IMR-90 (cell line): ENCODE results near the gene TBX10. TPM values are rescaled to one million over a fixed set of nuclear protein-coding genes. Genes with fewer than 3 reads are reported as not detected.

ENCODE experiments used
- ATAC-seq: fragments of 200-7000 bp; cut with Tn5 transposase; 2 replicates; pipeline ENCODE4 v1.9.1; 2020; ENCODE audit warnings: low read depth, mild to moderate bottlenecking, moderate library complexity
- BruUV-seq: library from RNA; stranded (reverse); fragments of 400-500 nt; replicated peaks from 2 replicates; lab custom pipeline; 2021; lab: Mats Ljungman, UMichigan
- CTCF ChIA-PET: fragments of 300-600 bp; formaldehyde crosslinking; extraction: SDS; loops from one replicate; lab custom pipeline; 2021; ENCODE audit warnings: antibody characterized with exemption; lab: Yijun Ruan, JAX
- POLR2A ChIA-PET: fragments of 300-600 bp; sonication (Branson Sonifier 250); formaldehyde crosslinking; loops from one replicate; lab custom pipeline; 2022; ENCODE audit warnings: antibody characterized with exemption; ENCODE audit not compliant: unreplicated experiment; lab: Charles Lee
- DNase-seq: peaks from one replicate; pipeline ENCODE4 v3.0.0; 2013
- H2AFZ ChIP-seq: replicated peaks from 2 replicates; pipeline ENCODE3; 2013; ENCODE audit warnings: low read length, mild to moderate bottlenecking; ENCODE audit not compliant: poor library complexity
- H2AK5ac ChIP-seq: 2 replicates; pipeline ENCODE4 v1.6.1; 2013; ENCODE audit warnings: low read depth, low read length, inconsistent platforms
- H2AK9ac ChIP-seq: replicated peaks from 2 replicates; pipeline ENCODE3; 2013; ENCODE audit warnings: mild to moderate bottlenecking, low read depth, low read length, moderate library complexity; ENCODE audit not compliant: poor library complexity
- H2BK120ac ChIP-seq: 2 replicates; pipeline ENCODE4 v1.6.1; 2013; ENCODE audit warnings: low read depth, low read length, inconsistent platforms
- H2BK15ac ChIP-seq: 3 replicates; pipeline ENCODE4 v1.6.1; 2013; ENCODE audit warnings: low read depth, low read length, inconsistent platforms
- H2BK20ac ChIP-seq: 2 replicates; pipeline ENCODE4 v1.6.1; 2013; ENCODE audit warnings: low read depth, mild to moderate bottlenecking, inconsistent platforms, low read length, moderate library complexity
- H2BK5ac ChIP-seq: 2 replicates; pipeline ENCODE4 v1.6.1; 2013; ENCODE audit warnings: mild to moderate bottlenecking, low read depth, low read length, inconsistent platforms; ENCODE audit not compliant: poor library complexity, severe bottlenecking
- H3K14ac ChIP-seq: replicated peaks from 2 replicates; pipeline ENCODE4 v1.6.1; 2013; ENCODE audit warnings: low read depth, low read length, inconsistent platforms
- H3K18ac ChIP-seq: 2 replicates; pipeline ENCODE4 v1.6.1; 2013; ENCODE audit warnings: low read depth, low read length, control low read depth
- H3K23ac ChIP-seq: 2 replicates; pipeline ENCODE4 v1.6.1; 2013; ENCODE audit warnings: low read depth, low read length, inconsistent platforms
- H3K27ac ChIP-seq: 2 replicates; pipeline ENCODE4 v1.5.1; 2013; ENCODE audit warnings: mild to moderate bottlenecking, control low read depth, low read length; ENCODE audit not compliant: insufficient read depth
- H3K27me3 ChIP-seq: 2 replicates; pipeline ENCODE4 v1.6.1; 2013; ENCODE audit warnings: low read length; ENCODE audit not compliant: control insufficient read depth, insufficient read depth
- H3K36me3 ChIP-seq: 2 replicates; pipeline ENCODE4 v1.6.1; 2013; ENCODE audit warnings: low read length, mixed read lengths; ENCODE audit not compliant: control insufficient read depth, insufficient read depth
- H3K4ac ChIP-seq: 2 replicates; pipeline ENCODE4 v1.6.1; 2013; ENCODE audit warnings: low read depth, low read length, inconsistent platforms
- H3K4me1 ChIP-seq: 2 replicates; pipeline ENCODE4 v1.6.1; 2013; ENCODE audit warnings: low read length, mixed read lengths; ENCODE audit not compliant: control insufficient read depth, insufficient read depth
- H3K4me2 ChIP-seq: 2 replicates; pipeline ENCODE4 v1.6.1; 2013; ENCODE audit warnings: low read depth, mild to moderate bottlenecking, control low read depth, low read length, moderate library complexity
- H3K4me3 ChIP-seq: 2 replicates; pipeline ENCODE4 v1.5.1; 2013; ENCODE audit warnings: low read depth, mild to moderate bottlenecking, control low read depth, low read length, moderate library complexity; ENCODE audit not compliant: insufficient read depth
- H3K56ac ChIP-seq: 2 replicates; pipeline ENCODE4 v1.6.1; 2013; ENCODE audit warnings: low read length, inconsistent platforms; ENCODE audit not compliant: insufficient read depth; ENCODE audit errors: extremely low read depth
- H3K79me1 ChIP-seq, 2 experiments: 2 replicates each; pipeline ENCODE4 v1.6.1; 2013; ENCODE audit warnings: low read length in 2 of 2, inconsistent platforms in 1 of 2, low read depth in 1 of 2
- H3K9ac ChIP-seq: 2 replicates; pipeline ENCODE4 v1.6.1; 2013; ENCODE audit warnings: low read depth, low read length, control low read depth
- H3K9me1 ChIP-seq: 2 replicates; pipeline ENCODE4 v1.6.1; 2013; ENCODE audit warnings: low read length, inconsistent platforms; ENCODE audit not compliant: insufficient read depth
- H3K9me3 ChIP-seq: 2 replicates; pipeline ENCODE4 v1.6.1; 2013; ENCODE audit warnings: low read length; ENCODE audit not compliant: control insufficient read depth, insufficient read depth
- H4K20me1 ChIP-seq: 2 replicates; pipeline ENCODE4 v1.6.1; 2013; ENCODE audit warnings: low read length, inconsistent platforms; ENCODE audit not compliant: insufficient read depth
- H4K5ac ChIP-seq: 2 replicates; pipeline ENCODE4 v1.6.1; 2013; ENCODE audit warnings: mild to moderate bottlenecking, low read depth, low read length, control low read depth
- H4K8ac ChIP-seq, 2 experiments: 2 replicates each; pipeline ENCODE4 v1.6.1; 2013; ENCODE audit warnings: low read depth in 2 of 2, low read length in 2 of 2, control low read depth in 1 of 2, inconsistent platforms in 1 of 2
- H4K91ac ChIP-seq: 2 replicates; pipeline ENCODE4 v1.6.1; 2013; ENCODE audit warnings: low read depth, low read length, inconsistent platforms; ENCODE audit not compliant: insufficient read depth
- MAZ ChIP-seq: IDR thresholded peaks from 2 replicates; pipeline ENCODE4 v1.6.1; 2012; ENCODE audit warnings: low read depth, mild to moderate bottlenecking, low read length, improper control_type of control experiment, moderate library complexity, borderline replicate concordance
- NFE2L2 ChIP-seq: fragments of 150-350 bp; IDR thresholded peaks from 2 replicates; pipeline ENCODE4 v1.6.1; 2016; ENCODE audit warnings: low read depth, mild to moderate bottlenecking, low read length
- POLR2A ChIP-seq: IDR thresholded peaks from 2 replicates; pipeline ENCODE4 v1.6.1; 2012; ENCODE audit warnings: mild to moderate bottlenecking, low read depth, low read length
- SMC3 ChIP-seq: fragments of 150-350 bp; IDR thresholded peaks from 2 replicates; pipeline ENCODE4 v1.6.1; 2016; ENCODE audit warnings: low read depth, mild to moderate bottlenecking, antibody characterized with exemption, low read length, moderate library complexity
- whole genome bisulfite sequencing, 2 experiments: methylation state at CpG; one replicate each; pipeline versions ENCODE4 v1.1.5 to v1.1.7; 2013; ENCODE audit warnings: missing lambda C conversion rate in 2 of 2; ENCODE audit not compliant: insufficient read length in 1 of 2; ENCODE audit errors: extremely low coverage in 2 of 2; 5-methylcytosine and 5-hydroxymethylcytosine counted together
- dilution Hi-C: fragments of 300-500 bp; cut with HindIII; formaldehyde crosslinking; loops from one replicate; pipeline ENCODE4 v1.14.3; 2018; ENCODE audit warnings: low sequenced_read_pairs; ENCODE audit not compliant: unreplicated experiment
- in situ Hi-C: fragments of 300-500 bp; cut with MboI; formaldehyde crosslinking; loops from 3 replicates; pipeline ENCODE4 v1.14.3; 2019; ENCODE audit warnings: low sequenced_read_pairs, inconsistent platforms, mixed read lengths
- intact Hi-C: fragments of 100-400 bp; cut with micrococcal nuclease; formaldehyde crosslinking; loops from 2 replicates; pipeline ENCODE4 v1.10.0; 2022
- polyA plus RNA-seq, 3 experiments: library from polyadenylated mRNA; depleted of rRNA; stranded (reverse); fragments of >200 nt; gene quantifications; 2 replicates each; pipeline ENCODE4 v1.2.3, GENCODE V29; 2012; ENCODE audit warnings: low replicate concordance in 1 of 3
- total RNA-seq: library from RNA; depleted of rRNA; stranded (reverse); fragments of >200 nt; gene quantifications from 2 replicates; pipeline ENCODE4 v1.2.3, GENCODE V29; 2012
- TF ChIP-seq, protein P1 (sequence below): fragments of 150-350 bp; IDR thresholded peaks from 2 replicates; pipeline ENCODE4 v1.6.1; 2016; ENCODE audit warnings: low read depth, mild to moderate bottlenecking, low read length, moderate library complexity, borderline replicate concordance

The TBX10 gene
- total and polyA plus RNA-seq, 2 of the 4 experiments (the other 2 are of a cell fraction), result not detected

DNA sequence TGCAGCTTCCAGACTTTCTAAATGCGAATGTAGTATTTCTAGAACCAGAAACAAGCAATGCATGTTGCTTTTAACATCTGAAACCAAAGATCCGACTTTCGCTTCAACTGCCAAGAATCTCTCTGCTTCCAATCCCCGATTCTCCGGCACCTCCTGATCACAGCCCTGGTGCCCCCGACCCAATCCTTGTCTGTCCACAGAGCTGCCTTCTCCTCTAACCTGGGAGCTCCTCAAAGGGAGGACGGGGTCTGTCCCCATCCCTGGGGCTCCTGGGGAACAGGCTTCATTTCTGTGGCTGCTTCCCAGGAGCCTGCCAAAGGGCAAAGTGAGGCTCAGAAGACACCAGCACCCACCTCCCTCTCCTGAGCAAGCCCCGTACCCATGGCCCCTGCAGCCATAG is 34.3 kb upstream of the TBX10 start:
- ChIA-PET POLR2A (no interaction called here), CTCF (no interaction called here)
- H2BK20ac ChIP-seq, result no peak overlapping the region
- no peaks in the 10 kb centered on the region for H4K20me1 ChIP-seq
- dilution Hi-C loops, result no loop called here
- intact Hi-C loops, result no loop called here
- peaks cover 17% of the 10 kb centered on the region for H3K27me3 ChIP-seq
- no TSS peak for BruUV-seq
- H4K5ac ChIP-seq, result no peak overlapping the region
- no peak overlapping the region for H3K27ac ChIP-seq
- no peak overlapping the region for H4K8ac ChIP-seq
- H3K4ac ChIP-seq, result no peak overlapping the region
- H3K9ac ChIP-seq, result no peak overlapping the region
- no peaks in the 10 kb centered on the region for H3K9me1 ChIP-seq
- H3K4me1 ChIP-seq, result no peaks in the 10 kb centered on the region
- no peak overlapping the region for H3K23ac ChIP-seq
- no peak overlapping the region for H3K18ac ChIP-seq
- no peak overlapping the region for H2AFZ ChIP-seq
- H3K79me1 ChIP-seq, result no peaks in the 10 kb centered on the region
- H3K4me3 ChIP-seq, result no peak overlapping the region
- no peak overlapping the region for H2AK5ac ChIP-seq
- no peak for ATAC-seq
- no peaks in the 10 kb centered on the region for H3K36me3 ChIP-seq
- no peak for DNase-seq
- no peak overlapping the region for H3K14ac ChIP-seq
- H2BK120ac ChIP-seq, result no peak overlapping the region
- no peak overlapping the region for H3K56ac ChIP-seq
- no peak for TF ChIP-seq SMC3
- TF ChIP-seq MAZ, result no peak
- no peak for TF ChIP-seq NFE2L2
- no peak for TF ChIP-seq POLR2A
- TF ChIP-seq, protein P1, sequence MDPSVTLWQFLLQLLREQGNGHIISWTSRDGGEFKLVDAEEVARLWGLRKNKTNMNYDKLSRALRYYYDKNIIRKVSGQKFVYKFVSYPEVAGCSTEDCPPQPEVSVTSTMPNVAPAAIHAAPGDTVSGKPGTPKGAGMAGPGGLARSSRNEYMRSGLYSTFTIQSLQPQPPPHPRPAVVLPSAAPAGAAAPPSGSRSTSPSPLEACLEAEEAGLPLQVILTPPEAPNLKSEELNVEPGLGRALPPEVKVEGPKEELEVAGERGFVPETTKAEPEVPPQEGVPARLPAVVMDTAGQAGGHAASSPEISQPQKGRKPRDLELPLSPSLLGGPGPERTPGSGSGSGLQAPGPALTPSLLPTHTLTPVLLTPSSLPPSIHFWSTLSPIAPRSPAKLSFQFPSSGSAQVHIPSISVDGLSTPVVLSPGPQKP, result no peak
- no peak overlapping the region for H3K4me2 ChIP-seq
- no peak overlapping the region for H2BK5ac ChIP-seq
- no peak overlapping the region for H2BK15ac ChIP-seq
- no peak overlapping the region for H2AK9ac ChIP-seq
- H4K91ac ChIP-seq, result no peak overlapping the region
- WGBS, 2 experiments, result no CpG with 5 or more reads among the region's 8 CpGs
- H3K9me3 ChIP-seq, result no peaks in the 10 kb centered on the region
- in situ Hi-C loops, result no loop called here
